HepG2 (cell line): ENCODE measurements around the gene MLX. TPM values are rescaled to one million over a fixed set of nuclear protein-coding genes. Genes with fewer than 3 reads are reported as not detected.

ENCODE experiments used
- ATAD3A ChIP-seq: sonication (generic); formaldehyde crosslinking; IDR thresholded peaks from 2 replicates; pipeline ENCODE4 v1.4.0; 2020; ENCODE audit warnings: missing genetic modification reagents
- GRHL1 ChIP-seq: sonication (generic); formaldehyde crosslinking; conservative IDR thresholded peaks from 2 replicates; pipeline ENCODE4 v1.8.0; 2022; ENCODE audit warnings: missing genetic modification reagents
- GTF2F1 ChIP-seq: fragments of 150-350 bp; IDR thresholded peaks from 2 replicates; pipeline ENCODE4 v1.6.1; 2014; ENCODE audit warnings: low read length
- NCOA1 ChIP-seq: sonication (generic); formaldehyde crosslinking; IDR thresholded peaks from 2 replicates; pipeline ENCODE4 v1.9.0; 2021; ENCODE audit warnings: missing genetic modification reagents
- THAP11 ChIP-seq: IDR thresholded peaks from 2 replicates; pipeline ENCODE4 v1.6.1; 2016; ENCODE audit warnings: missing biosample characterization, missing genetic modification reagents
- TRIM22 ChIP-seq: fragments of 450-650 bp; IDR thresholded peaks from 2 replicates; pipeline ENCODE4 v1.6.1; 2017
- ZBTB21 ChIP-seq: sonication (generic); formaldehyde crosslinking; IDR thresholded peaks from 2 replicates; pipeline ENCODE4 v1.4.0; 2020; ENCODE audit warnings: missing genetic modification reagents
- ZFP62 ChIP-seq: sonication (generic); formaldehyde crosslinking; IDR thresholded peaks from 2 replicates; pipeline ENCODE4 v1.4.0; 2020; ENCODE audit warnings: missing genetic modification reagents
- ZKSCAN8 ChIP-seq: IDR thresholded peaks from 2 replicates; pipeline ENCODE4 v1.6.1; 2016; ENCODE audit warnings: borderline replicate concordance, missing genetic modification reagents, missing compliant biosample characterization
- ZNF292 ChIP-seq: sonication (generic); formaldehyde crosslinking; IDR thresholded peaks from 2 replicates; pipeline ENCODE4 v1.8.1; 2022; ENCODE audit warnings: mild to moderate bottlenecking, low read depth, missing genetic modification reagents, borderline replicate concordance
- ZNF577 ChIP-seq: sonication (generic); formaldehyde crosslinking; IDR thresholded peaks from 2 replicates; pipeline ENCODE4 v1.4.0; 2020; ENCODE audit warnings: mild to moderate bottlenecking, low read depth, missing genetic modification reagents, borderline replicate concordance
- ZNF580 ChIP-seq: IDR thresholded peaks from 2 replicates; pipeline ENCODE4 v1.6.1; 2016; ENCODE audit warnings: low read depth, borderline replicate concordance
- ZNF777 ChIP-seq: sonication (generic); formaldehyde crosslinking; IDR thresholded peaks from 2 replicates; pipeline ENCODE4 v1.4.0; 2020; ENCODE audit warnings: missing genetic modification reagents
- ZSCAN9 ChIP-seq: IDR thresholded peaks from 2 replicates; pipeline ENCODE4 v1.6.1; 2016; ENCODE audit warnings: borderline replicate concordance
- polyA plus RNA-seq, 8 experiments: library from polyadenylated mRNA; depleted of rRNA in 3 of 8; stranded (reverse) in 7 of 8; unstranded in 1 of 8; fragments of >200 nt; fragmentation: Illumina TruSeq in 4 of 8; extraction: Trizol in 4 of 8; gene quantifications; 2 replicates each; pipeline versions ENCODE4 v1.2.1 to v1.2.3, GENCODE V29; 2011 to 2016; ENCODE audit warnings: low read depth in 4 of 8, missing spikeins in 1 of 8, mixed read lengths in 1 of 8; ENCODE audit not compliant: insufficient read depth in 1 of 8
- total RNA-seq, 5 experiments: library from RNA; depleted of rRNA; stranded (reverse); fragments of >200 nt; fragmentation: Illumina TruSeq; extraction: Trizol; gene quantifications; 2 replicates each; pipeline ENCODE4 v1.2.3, GENCODE V29; 2016; ENCODE audit warnings: low read depth in 1 of 5
- TF ChIP-seq, protein P1 (sequence below): sonication (generic); formaldehyde crosslinking; IDR thresholded peaks from one replicate; pipeline ENCODE4 v1.5.1; 2020; ENCODE audit warnings: mild to moderate bottlenecking, missing genetic modification reagents; ENCODE audit errors: not compliant biosample characterization
- TF ChIP-seq, protein P2 (sequence below): sonication (generic); formaldehyde crosslinking; IDR thresholded peaks from 2 replicates; pipeline ENCODE4 v1.5.0; 2020; ENCODE audit warnings: mild to moderate bottlenecking, missing genetic modification reagents

The MLX gene
- total and polyA plus RNA-seq, 2 of the 13 experiments (the other 11 are each of a cell fraction or from before 2014, with no cell fraction given): 38.9 to 74.4 TPM

DNA sequence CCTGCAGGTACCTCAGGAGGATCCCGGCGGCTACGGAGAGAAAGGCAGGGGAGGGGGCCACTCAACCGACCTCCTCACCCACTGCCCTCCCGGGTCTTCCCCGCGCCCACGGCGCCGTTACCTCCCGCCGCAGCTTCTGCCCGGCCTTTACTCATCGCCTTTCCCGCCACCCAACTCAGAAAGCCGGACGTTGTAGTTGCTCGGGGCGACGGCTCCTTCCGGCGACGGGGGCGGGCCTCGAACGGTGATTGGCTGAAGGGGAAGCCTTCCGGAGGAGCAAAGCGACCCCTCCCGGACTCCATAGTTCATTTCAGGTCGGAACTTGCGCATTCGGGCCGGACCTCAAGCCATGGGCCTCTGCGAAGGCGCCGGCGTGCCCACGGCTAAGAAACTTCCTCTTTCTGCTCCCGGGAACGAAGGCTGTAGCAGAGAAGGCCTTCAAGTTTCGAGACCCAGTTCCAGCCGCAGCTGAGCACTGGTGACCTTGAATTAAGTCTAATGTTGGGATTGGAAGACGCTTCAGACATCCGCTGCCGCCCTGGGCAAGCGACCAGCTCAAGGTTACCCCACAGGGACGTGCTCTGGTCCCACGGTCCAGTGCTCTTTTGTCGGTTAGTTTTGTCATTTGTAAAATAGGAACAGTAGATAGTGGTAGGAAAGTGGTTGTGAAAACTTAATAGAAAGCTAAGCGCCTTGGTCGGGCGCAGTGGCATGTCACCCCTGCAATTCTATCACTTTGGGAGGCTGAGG, 10.8 kb downstream of the MLX start, which contains the start of gene PSMC3IP (continued):
- TF ChIP-seq, protein P1, sequence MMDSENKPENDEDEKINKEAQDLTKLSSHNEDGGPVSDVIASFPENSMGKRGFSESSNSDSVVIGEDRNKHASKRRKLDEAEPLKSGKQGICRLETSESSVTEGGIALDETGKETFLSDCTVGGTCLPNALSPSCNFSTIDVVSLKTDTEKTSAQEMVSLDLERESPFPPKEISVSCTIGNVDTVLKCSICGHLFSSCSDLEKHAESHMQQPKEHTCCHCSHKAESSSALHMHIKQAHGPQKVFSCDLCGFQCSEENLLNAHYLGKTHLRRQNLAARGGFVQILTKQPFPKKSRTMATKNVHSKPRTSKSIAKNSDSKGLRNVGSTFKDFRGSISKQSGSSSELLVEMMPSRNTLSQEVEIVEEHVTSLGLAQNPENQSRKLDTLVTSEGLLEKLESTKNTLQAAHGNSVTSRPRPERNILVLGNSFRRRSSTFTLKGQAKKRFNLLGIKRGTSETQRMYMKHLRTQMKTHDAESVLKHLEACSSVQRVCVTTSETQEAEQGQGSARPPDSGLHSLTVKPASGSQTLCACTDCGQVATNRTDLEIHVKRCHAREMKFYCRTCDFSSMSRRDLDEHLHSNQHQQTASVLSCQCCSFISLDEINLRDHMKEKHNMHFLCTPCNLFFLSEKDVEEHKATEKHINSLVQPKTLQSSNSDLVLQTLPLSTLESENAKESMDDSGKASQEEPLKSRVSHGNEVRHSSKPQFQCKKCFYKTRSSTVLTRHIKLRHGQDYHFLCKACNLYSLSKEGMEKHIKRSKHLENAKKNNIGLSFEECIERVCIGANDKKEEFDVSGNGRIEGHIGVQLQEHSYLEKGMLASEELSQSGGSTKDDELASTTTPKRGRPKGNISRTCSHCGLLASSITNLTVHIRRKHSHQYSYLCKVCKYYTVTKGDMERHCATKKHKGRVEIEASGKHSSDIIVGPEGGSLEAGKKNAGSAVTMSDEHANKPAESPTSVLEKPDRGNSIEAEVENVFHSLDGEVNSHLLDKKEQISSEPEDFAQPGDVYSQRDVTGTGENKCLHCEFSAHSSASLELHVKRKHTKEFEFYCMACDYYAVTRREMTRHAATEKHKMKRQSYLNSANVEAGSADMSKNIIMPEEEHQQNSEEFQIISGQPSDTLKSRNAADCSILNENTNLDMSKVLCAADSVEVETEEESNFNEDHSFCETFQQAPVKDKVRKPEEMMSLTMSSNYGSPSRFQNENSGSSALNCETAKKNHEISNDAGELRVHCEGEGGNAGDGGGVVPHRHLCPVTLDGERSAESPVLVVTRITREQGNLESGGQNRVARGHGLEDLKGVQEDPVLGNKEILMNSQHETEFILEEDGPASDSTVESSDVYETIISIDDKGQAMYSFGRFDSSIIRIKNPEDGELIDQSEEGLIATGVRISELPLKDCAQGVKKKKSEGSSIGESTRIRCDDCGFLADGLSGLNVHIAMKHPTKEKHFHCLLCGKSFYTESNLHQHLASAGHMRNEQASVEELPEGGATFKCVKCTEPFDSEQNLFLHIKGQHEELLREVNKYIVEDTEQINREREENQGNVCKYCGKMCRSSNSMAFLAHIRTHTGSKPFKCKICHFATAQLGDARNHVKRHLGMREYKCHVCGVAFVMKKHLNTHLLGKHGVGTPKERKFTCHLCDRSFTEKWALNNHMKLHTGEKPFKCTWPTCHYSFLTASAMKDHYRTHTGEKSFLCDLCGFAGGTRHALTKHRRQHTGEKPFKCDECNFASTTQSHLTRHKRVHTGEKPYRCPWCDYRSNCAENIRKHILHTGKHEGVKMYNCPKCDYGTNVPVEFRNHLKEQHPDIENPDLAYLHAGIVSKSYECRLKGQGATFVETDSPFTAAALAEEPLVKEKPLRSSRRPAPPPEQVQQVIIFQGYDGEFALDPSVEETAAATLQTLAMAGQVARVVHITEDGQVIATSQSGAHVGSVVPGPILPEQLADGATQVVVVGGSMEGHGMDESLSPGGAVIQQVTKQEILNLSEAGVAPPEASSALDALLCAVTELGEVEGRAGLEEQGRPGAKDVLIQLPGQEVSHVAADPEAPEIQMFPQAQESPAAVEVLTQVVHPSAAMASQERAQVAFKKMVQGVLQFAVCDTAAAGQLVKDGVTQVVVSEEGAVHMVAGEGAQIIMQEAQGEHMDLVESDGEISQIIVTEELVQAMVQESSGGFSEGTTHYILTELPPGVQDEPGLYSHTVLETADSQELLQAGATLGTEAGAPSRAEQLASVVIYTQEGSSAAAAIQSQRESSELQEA (CRISPR knock-in tag): peak; percentile 77
- TF ChIP-seq ZNF577 (no peak), ZNF777 (CRISPR knock-in tag) (peak; percentile 18; the same call in 1 of the 2 replicates), ZKSCAN8 (peak; percentile 46; the same call in 1 of the 2 replicates), GRHL1 (CRISPR knock-in tag) (no peak), ATAD3A (CRISPR knock-in tag) (0 out of 2 replicates have a peak, but pooled peaks have one; percentile 60), TRIM22 (no peak), ZNF580 (CRISPR knock-in tag) (peak; percentile 85; the same call in 1 of the 2 replicates), ZFP62 (CRISPR knock-in tag) (0 out of 2 replicates have a peak, but pooled peaks have one; percentile 69), THAP11 (CRISPR knock-in tag) (peak; percentile 91), NCOA1 (CRISPR knock-in tag) (no peak; the same call in 1 of the 2 replicates), GTF2F1 (no peak), ZSCAN9 (CRISPR knock-in tag) (peak; percentile 94; the same call in 1 of the 2 replicates), ZNF292 (CRISPR knock-in tag) (no peak), ZBTB21 (no peak)
- TF ChIP-seq, protein P2, sequence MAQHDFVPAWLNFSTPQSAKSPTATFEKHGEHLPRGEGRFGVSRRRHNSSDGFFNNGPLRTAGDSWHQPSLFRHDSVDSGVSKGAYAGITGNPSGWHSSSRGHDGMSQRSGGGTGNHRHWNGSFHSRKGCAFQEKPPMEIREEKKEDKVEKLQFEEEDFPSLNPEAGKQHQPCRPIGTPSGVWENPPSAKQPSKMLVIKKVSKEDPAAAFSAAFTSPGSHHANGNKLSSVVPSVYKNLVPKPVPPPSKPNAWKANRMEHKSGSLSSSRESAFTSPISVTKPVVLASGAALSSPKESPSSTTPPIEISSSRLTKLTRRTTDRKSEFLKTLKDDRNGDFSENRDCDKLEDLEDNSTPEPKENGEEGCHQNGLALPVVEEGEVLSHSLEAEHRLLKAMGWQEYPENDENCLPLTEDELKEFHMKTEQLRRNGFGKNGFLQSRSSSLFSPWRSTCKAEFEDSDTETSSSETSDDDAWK: no peak
